BLaER1 (cell line): ENCODE data around the gene CAMKK2.
"Not testable (repeated sequence)": the region's sequence is repeated elsewhere in the genome, so short reads cannot be mapped to it uniquely, and the experiment has no call there.

Source experiments
- H3K27ac ChIP-seq: shearing (Covaris generic); formaldehyde crosslinking; 2 replicates; pipeline ENCODE4 v1.8.1; 2022
- H3K27me3 ChIP-seq: shearing (Covaris generic); formaldehyde crosslinking; 2 replicates; pipeline ENCODE4 v1.8.1; 2022
- H3K36me3 ChIP-seq: shearing (Covaris generic); formaldehyde crosslinking; 2 replicates; pipeline ENCODE4 v1.8.1; 2022
- H3K4me1 ChIP-seq: shearing (Covaris generic); formaldehyde crosslinking; 2 replicates; pipeline ENCODE4 v1.8.1; 2022
- H3K4me2 ChIP-seq: shearing (Covaris generic); formaldehyde crosslinking; 2 replicates; pipeline ENCODE4 v1.8.1; 2022
- H3K4me3 ChIP-seq: shearing (Covaris generic); formaldehyde crosslinking; 2 replicates; pipeline ENCODE4 v1.8.1; 2022
- H3K9ac ChIP-seq: shearing (Covaris generic); formaldehyde crosslinking; 2 replicates; pipeline ENCODE4 v1.8.1; 2022
- H3K9me3 ChIP-seq: shearing (Covaris generic); formaldehyde crosslinking; 2 replicates; pipeline ENCODE4 v1.8.1; 2022
- H4K20me1 ChIP-seq: shearing (Covaris generic); formaldehyde crosslinking; 2 replicates; pipeline ENCODE4 v1.8.1; 2022
- Cebpa-rat ChIP-seq: shearing (Covaris generic); IDR thresholded peaks from 2 replicates; pipeline ENCODE4 v1.8.1; 2022

CAMKK2 gene

DNA sequence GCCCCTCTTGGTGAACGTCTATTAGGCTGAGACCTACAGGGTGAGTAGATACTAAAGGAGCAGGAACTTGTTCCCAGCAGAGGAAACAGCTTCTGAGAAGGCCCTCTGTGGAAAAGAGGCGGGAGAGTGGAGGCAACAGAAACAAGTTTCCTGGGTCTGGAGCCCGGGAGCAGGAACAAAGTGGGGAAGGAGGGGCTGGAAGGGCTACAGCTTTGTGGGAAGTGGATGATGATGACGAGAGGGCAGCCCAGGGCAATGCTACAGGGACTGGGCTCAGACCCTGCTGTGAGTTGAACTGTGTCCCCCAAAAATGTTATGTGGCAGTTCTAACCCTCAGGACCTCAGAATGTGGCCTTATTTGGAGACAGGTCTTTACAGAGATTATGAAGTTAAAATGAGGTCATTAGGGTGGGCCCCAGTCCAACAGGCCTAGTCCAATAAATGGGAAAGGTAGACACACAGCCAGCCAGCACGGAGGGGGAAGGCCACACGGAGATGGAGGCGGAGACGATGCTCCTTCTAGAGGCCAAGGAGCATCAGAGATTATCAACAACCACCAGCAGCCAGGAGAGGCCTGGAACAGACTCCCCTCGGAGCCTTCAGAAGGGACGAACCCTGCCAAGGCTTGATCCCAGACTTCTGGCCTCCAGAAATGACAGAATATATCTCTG, 14.3 kb downstream of the CAMKK2 start:
- Histone ChIP-seq H3K9me3 (no peaks in the 10 kb centered on the region), H3K4me3 (no peak overlapping the region), H3K36me3 (peaks cover 87% of the 10 kb centered on the region), H3K27ac (no peak overlapping the region), H3K9ac (no peak overlapping the region), H3K4me1 (peaks cover under 1% of the 10 kb centered on the region; the same call in 1 of the 2 replicates), H3K27me3 (no peaks in the 10 kb centered on the region), H3K4me2 (no peak overlapping the region), H4K20me1 (peaks cover 100% of the 10 kb centered on the region)
- no peak for TF ChIP-seq Cebpa-rat

GRCh38 chr12:121281116-121281515, 15.4 kb downstream of the CAMKK2 start:
- Histone ChIP-seq H3K36me3 (peaks cover 86% of the 10 kb centered on the region), H4K20me1 (peaks cover 99% of the 10 kb centered on the region)
- H3K4me3 ChIP-seq, H3K27me3 ChIP-seq, H3K27ac ChIP-seq, H3K9ac ChIP-seq, H3K9me3 ChIP-seq, H3K4me2 ChIP-seq, H3K4me1 ChIP-seq: not testable (repeated sequence)

DNA sequence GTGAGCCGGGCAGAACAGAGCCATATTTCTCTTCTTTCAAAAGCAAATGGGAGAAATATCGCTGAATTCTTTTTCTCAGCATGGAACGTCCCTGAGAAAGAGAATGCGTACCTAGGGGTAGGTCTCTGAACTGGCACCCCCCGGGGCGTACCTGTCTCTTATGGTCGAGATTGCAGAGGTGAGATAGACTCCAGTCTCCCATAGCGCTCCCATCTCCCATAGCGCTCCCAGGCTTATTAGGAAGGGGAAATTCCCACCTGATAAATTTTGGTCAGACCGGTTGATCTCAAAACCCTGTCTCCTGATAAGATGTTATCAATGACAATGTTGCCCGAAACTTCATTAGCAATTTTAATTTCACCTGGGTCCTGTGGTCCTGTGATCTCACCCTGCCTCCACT, 16.0 kb downstream of the CAMKK2 start:
- not testable (repeated sequence) for H3K27me3 ChIP-seq

GRCh38 chr12:121279507-121279915, 17.0 kb downstream of the CAMKK2 start:
- H4K20me1 ChIP-seq: peaks cover 99% of the 10 kb centered on the region
- no peaks in the 10 kb centered on the region for H3K9me3 ChIP-seq
- no peaks in the 10 kb centered on the region for H3K4me1 ChIP-seq
- H3K27ac ChIP-seq: no peak overlapping the region
- no peak overlapping the region for H3K4me2 ChIP-seq
- H3K4me3 ChIP-seq: no peak overlapping the region
- no peaks in the 10 kb centered on the region for H3K27me3 ChIP-seq
- H3K36me3 ChIP-seq: peaks cover 86% of the 10 kb centered on the region
- no peak for TF ChIP-seq Cebpa-rat
- H3K9ac ChIP-seq: no peak overlapping the region

More for the DNA sequence above, 16.0 kb downstream of the CAMKK2 start:
- H3K4me2 ChIP-seq, H3K9me3 ChIP-seq, H3K27ac ChIP-seq, H3K4me1 ChIP-seq, H3K4me3 ChIP-seq, H3K9ac ChIP-seq: not testable (repeated sequence)
- peaks cover 99% of the 10 kb centered on the region for H4K20me1 ChIP-seq
- peaks cover 86% of the 10 kb centered on the region for H3K36me3 ChIP-seq

DNA sequence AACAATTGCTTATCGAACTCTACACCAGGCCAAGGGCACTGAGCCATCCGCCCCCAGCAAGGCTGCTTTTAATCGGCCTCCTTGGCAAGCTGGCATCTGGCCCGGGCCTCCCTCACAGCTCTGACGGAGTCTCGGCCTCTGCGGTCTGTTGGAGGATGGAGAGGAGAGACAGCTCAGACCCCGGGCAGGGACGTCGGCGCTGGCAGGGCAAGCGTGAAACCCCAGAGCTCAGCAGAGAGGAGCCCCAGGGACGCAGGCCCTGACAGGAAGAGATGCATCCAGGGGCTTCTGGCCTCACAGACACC, 17.5 kb downstream of the CAMKK2 start:
- no peak for TF ChIP-seq Cebpa-rat
- H3K4me1 ChIP-seq: no peaks in the 10 kb centered on the region
- H3K36me3 ChIP-seq: peaks cover 86% of the 10 kb centered on the region
- H3K9me3 ChIP-seq: no peaks in the 10 kb centered on the region
- no peak overlapping the region for H3K9ac ChIP-seq
- H3K27ac ChIP-seq: no peak overlapping the region
- no peak overlapping the region for H3K4me3 ChIP-seq
- peaks cover 99% of the 10 kb centered on the region for H4K20me1 ChIP-seq
- no peaks in the 10 kb centered on the region for H3K27me3 ChIP-seq
- no peak overlapping the region for H3K4me2 ChIP-seq

DNA sequence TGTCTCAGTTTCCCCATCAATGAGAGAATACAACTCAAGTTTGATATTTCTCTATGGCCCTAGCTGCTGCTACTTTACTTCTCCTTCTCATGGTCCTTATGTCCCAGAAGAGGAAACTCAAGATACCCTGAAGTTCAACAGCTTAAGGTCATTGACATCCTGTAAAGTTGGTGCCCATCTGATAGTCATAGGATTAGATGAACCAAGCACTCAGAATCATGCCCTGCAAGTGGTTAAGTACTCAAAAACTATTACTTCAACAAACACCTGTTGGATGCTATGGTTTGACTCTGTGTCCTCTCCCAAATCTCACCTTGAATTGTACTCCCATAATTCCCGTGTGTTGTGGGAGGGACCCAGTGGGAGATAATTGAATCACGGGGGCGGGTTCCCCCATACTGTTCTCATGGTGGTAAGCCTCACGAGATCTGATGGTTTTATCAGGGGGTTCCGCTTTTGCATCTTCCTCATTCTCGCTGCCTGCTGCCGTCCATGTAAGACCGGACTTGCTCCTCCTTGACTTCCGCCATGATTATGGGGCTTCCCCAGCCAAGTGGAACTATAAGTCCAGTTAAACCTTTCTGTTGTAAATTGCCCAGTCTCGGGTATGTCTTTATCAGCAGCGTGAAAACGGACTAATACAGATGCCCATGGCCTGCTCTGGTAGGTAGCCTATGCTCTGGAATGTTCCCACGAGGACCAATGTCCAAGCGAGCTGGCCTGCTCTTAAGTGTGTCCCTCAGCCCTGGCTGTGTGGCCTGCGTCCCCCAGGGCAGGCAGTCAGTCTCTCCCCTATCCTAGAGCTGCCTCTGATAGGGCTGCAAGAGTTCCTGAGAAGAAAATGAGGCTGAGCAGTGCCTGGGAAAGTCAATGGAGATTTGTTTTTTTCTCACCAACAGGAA, 18.1 kb downstream of the CAMKK2 start:
- H3K27ac ChIP-seq: no peak overlapping the region
- H3K27me3 ChIP-seq: no peaks in the 10 kb centered on the region
- no peaks in the 10 kb centered on the region for H3K4me1 ChIP-seq
- peaks cover 99% of the 10 kb centered on the region for H4K20me1 ChIP-seq
- H3K36me3 ChIP-seq: peaks cover 86% of the 10 kb centered on the region
- no peak overlapping the region for H3K4me2 ChIP-seq
- H3K4me3 ChIP-seq: no peak overlapping the region
- TF ChIP-seq Cebpa-rat: no peak
- H3K9ac ChIP-seq: no peak overlapping the region
- no peaks in the 10 kb centered on the region for H3K9me3 ChIP-seq

DNA sequence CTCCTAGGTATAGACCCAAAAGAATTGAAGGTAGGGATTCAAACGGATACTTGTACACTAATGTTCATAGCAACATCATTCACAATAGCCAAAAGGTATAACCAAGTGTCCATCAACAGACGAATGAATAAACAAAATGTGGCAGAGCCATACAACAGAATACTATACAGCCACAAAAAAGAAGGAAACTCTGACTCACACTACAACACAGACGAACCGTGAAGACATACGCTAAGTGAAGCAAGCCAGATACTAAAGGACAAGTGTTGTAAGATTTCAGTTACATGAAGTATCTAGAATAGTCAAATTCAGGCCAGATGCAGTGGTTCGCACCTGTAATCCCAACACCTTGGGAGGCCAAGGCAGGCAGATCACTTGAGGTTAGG, 19.1 kb downstream of the CAMKK2 start:
- Histone ChIP-seq H3K27me3 (no peaks in the 10 kb centered on the region), H3K9me3 (no peaks in the 10 kb centered on the region), H4K20me1 (peaks cover 99% of the 10 kb centered on the region), H3K4me2 (no peak overlapping the region), H3K4me1 (no peaks in the 10 kb centered on the region), H3K36me3 (peaks cover 87% of the 10 kb centered on the region), H3K4me3 (no peak overlapping the region), H3K9ac (no peak overlapping the region), H3K27ac (no peak overlapping the region)
- no peak for TF ChIP-seq Cebpa-rat

GRCh38 chr12:121274036-121274763, 22.3 kb downstream of the CAMKK2 start:
- no peaks in the 10 kb centered on the region for H3K27me3 ChIP-seq
- H3K4me2 ChIP-seq: no peak overlapping the region
- no peaks in the 10 kb centered on the region for H3K9me3 ChIP-seq
- peaks cover 86% of the 10 kb centered on the region for H4K20me1 ChIP-seq
- TF ChIP-seq Cebpa-rat: no peak
- no peak overlapping the region for H3K27ac ChIP-seq
- H3K9ac ChIP-seq: no peak overlapping the region
- H3K4me1 ChIP-seq: no peaks in the 10 kb centered on the region
- peaks cover 97% of the 10 kb centered on the region for H3K36me3 ChIP-seq
- H3K4me3 ChIP-seq: no peak overlapping the region

DNA sequence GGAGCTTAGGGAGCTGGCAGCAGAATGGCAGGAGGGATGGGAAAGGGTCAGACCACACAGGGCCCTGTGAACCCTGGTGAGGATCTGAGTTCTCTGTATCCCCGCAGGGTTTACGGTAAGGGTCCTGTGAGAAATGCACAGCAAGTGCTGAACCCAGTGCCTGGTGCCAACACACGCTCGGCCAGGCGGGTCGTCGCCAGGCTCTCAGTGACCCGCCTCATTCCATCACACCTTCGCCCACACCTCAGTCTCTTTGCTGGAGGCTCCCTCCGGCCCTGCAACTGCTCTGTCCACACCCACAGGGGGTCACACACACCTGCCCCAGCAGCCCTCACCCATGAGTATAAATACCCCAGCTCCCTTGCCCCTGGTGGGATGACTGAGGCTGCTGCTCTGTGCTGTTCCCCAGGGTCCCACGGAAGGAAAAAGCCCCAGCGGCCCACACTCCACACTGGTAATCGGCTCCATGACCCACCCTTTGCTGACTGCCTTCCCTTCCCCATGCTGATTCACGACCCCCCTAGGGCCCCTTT, 23.1 kb downstream of the CAMKK2 start:
- Histone ChIP-seq H3K4me3 (no peak overlapping the region), H4K20me1 (peaks cover 86% of the 10 kb centered on the region), H3K4me1 (no peaks in the 10 kb centered on the region), H3K9me3 (no peaks in the 10 kb centered on the region), H3K4me2 (no peak overlapping the region), H3K27me3 (no peaks in the 10 kb centered on the region), H3K36me3 (peaks cover 97% of the 10 kb centered on the region), H3K9ac (no peak overlapping the region), H3K27ac (no peak overlapping the region)
- TF ChIP-seq Cebpa-rat: no peak

DNA sequence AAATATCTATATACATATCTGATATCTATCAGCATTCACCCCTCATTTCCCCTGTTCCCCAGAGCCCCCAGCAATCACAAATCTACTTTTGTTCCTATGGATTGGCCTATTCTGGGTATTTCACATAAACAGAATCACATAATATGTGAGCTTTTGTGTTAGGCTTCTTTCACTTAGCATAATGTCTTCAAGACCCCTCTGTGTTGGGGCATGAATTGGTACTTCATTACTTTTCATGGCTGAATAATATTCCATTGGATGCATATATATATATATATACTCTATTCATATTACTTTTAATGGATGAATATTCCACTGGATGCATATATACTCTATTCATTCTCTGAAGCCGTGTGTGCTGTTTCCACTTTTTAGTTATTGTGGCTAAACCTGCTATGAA, 28.7 kb downstream of the CAMKK2 start:
- Histone ChIP-seq H3K9ac (no peak overlapping the region), H3K9me3 (no peaks in the 10 kb centered on the region), H4K20me1 (peaks cover 37% of the 10 kb centered on the region), H3K4me2 (no peak overlapping the region), H3K4me3 (no peak overlapping the region), H3K36me3 (peaks cover 100% of the 10 kb centered on the region), H3K27me3 (no peaks in the 10 kb centered on the region), H3K4me1 (no peaks in the 10 kb centered on the region), H3K27ac (no peak overlapping the region)
- no peak for TF ChIP-seq Cebpa-rat
